Measurements from ENCODE around the gene OR8G1. TPM values are rescaled to one million over a fixed set of nuclear protein-coding genes. Genes with fewer than 3 reads are reported as not detected.
"Not testable (repeated sequence)": the region's sequence is repeated elsewhere in the genome, so short reads cannot be mapped to it uniquely, and the experiment has no call there.

The OR8G1 gene
- polyA plus RNA-seq, 1 experiment = not detected

DNA sequence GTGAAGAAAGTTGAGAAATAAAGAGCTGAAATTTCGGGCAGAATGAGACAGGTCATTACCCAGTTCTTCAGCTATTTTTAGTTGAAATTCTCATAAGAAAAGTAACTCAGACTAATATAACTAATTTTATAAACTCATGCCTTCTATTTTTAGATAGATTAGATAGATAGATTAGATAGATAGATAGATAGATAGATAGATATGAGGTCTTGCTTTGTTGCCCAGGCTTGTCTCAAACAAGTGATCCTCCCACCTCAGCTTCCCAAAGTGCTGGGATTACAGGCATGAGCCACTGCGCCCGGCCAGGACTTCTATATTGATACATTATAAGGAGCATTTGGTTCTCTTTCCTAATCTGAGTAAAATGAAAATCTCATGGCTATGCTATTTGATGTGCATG, 26.9 kb upstream of the OR8G1 start:
- no peak for TF ChIP-seq CTCF (IDR thresholded peaks at IDR 0.05; ENCODE audit: low read depth, low read length)
- Histone ChIP-seq H3K4me3 (ENCODE audit: low read depth, low read length) (no peak overlapping the region), H3K27me3 (ENCODE audit: control insufficient read depth, insufficient read depth, low read length) (no peaks in the 10 kb centered on the region), H3K9me3 (ENCODE audit: control insufficient read depth, insufficient read depth, low read length) (no peaks in the 10 kb centered on the region), H3K27ac (ENCODE audit: low read depth, low read length) (no peak overlapping the region)
- DNase-seq (ENCODE audit: low read depth, low spot score) = no peak
- ChIA-PET CTCF (no interaction called here), POLR2A (no interaction called here)

GRCh38 chr11:124219126-124219525, 21.8 kb upstream of the OR8G1 start:
- H3K9me3 ChIP-seq (ENCODE audit: control insufficient read depth, insufficient read depth, low read length) = no peaks in the 10 kb centered on the region
- TF ChIP-seq CTCF (IDR thresholded peaks at IDR 0.05; ENCODE audit: low read depth, low read length) = no peak
- H3K27ac ChIP-seq (ENCODE audit: low read depth, low read length) = no peak overlapping the region
- CTCF ChIA-PET = interaction anchor here (1.3 kb wide), 1 partner anchor 150 kb away, joined by 4 read pairs; no protein-coding TSS in a partner anchor
- POLR2A ChIA-PET = no interaction called here
- DNase-seq (ENCODE audit: low read depth, low spot score) = no peak
- H3K27me3 ChIP-seq (ENCODE audit: control insufficient read depth, insufficient read depth, low read length) = no peaks in the 10 kb centered on the region
- no peak overlapping the region for H3K4me3 ChIP-seq (ENCODE audit: low read depth, low read length)

DNA sequence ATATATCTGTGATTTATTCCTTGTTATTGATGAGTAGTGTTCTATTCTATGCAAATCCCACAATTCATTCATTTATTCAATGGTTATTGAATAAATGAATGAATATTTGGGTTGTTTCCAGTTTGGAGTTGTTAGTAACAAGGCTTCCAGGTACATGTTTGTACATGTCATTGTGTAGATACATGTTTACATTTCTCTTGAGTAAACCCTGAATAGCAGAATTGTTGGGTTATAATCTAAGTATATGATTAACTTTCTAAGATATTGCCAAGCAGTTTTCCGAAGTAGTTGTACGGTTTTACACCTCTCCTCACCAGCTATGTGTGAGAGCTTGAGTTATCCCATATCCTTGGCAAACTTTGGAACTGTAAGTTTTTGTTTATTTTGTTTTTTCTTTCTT, 18.5 kb upstream of the OR8G1 start:
- CTCF ChIA-PET = no interaction called here
- no peak overlapping the region for H3K4me3 ChIP-seq (ENCODE audit: low read depth, low read length)
- no peak for TF ChIP-seq CTCF (IDR thresholded peaks at IDR 0.05; ENCODE audit: low read depth, low read length)
- no peaks in the 10 kb centered on the region for H3K27me3 ChIP-seq (ENCODE audit: control insufficient read depth, insufficient read depth, low read length)
- POLR2A ChIA-PET = no interaction called here
- no peaks in the 10 kb centered on the region for H3K9me3 ChIP-seq (ENCODE audit: control insufficient read depth, insufficient read depth, low read length)
- H3K27ac ChIP-seq (ENCODE audit: low read depth, low read length) = no peak overlapping the region
- no peak for DNase-seq (ENCODE audit: low read depth, low spot score)

DNA sequence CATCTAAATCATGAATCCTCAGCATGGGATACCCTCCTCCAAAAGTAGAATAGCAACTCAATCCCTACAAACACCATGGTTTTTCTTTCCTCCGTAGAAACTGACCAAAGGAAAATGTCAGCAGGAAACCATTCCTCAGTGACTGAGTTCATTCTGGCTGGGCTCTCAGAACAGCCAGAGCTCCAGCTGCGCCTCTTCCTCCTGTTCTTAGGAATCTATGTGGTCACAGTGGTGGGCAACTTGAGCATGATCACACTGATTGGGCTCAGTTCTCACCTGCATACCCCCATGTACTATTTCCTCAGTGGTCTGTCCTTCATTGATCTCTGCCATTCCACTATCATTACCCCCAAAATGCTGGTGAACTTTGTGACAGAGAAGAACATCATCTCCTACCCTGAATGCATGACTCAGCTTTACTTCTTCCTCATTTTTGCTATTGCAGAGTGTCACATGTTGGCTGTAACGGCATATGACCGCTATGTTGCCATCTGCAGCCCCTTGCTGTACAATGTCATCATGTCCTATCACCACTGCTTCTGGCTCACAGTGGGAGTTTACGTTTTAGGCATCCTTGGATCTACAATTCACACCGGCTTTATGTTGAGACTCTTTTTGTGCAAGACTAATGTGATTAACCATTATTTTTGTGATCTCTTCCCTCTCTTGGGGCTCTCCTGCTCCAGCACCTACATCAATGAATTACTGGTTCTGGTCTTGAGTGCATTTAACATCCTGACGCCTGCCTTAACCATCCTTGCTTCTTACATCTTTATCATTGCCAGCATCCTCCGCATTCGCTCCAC, 16.1 kb upstream of the OR8G1 start:
- H3K27ac ChIP-seq (ENCODE audit: low read depth, low read length); H3K9me3 ChIP-seq (ENCODE audit: control insufficient read depth, insufficient read depth, low read length); DNase-seq (ENCODE audit: low read depth, low spot score); POLR2A ChIA-PET; H3K27me3 ChIP-seq (ENCODE audit: control insufficient read depth, insufficient read depth, low read length); H3K4me3 ChIP-seq (ENCODE audit: low read depth, low read length): not testable (repeated sequence)
- CTCF ChIA-PET = interaction anchor here (0.6 kb wide), 1 partner anchor 106 kb away, joined by 6 read pairs; no protein-coding TSS in a partner anchor

- ChIA-PET CTCF (no interaction called here), POLR2A (no interaction called here)
- H3K4me3 ChIP-seq (ENCODE audit: low read depth, low read length) = no peak overlapping the region
- no peak for TF ChIP-seq CTCF (IDR thresholded peaks at IDR 0.05; ENCODE audit: low read depth, low read length)
- no peaks in the 10 kb centered on the region for H3K9me3 ChIP-seq (ENCODE audit: control insufficient read depth, insufficient read depth, low read length)
- H3K27me3 ChIP-seq (ENCODE audit: control insufficient read depth, insufficient read depth, low read length) = no peaks in the 10 kb centered on the region
- H3K27ac ChIP-seq (ENCODE audit: low read depth, low read length) = no peak overlapping the region
- no peak for DNase-seq (ENCODE audit: low read depth, low spot score)
Observed at GRCh38 chr11:124225471-124225870, 15.4 kb upstream of the OR8G1 start.
